Spleen (tissue), 11 donors: ENCODE results near the gene HCFC1R1. TPM values are rescaled to one million over a fixed set of nuclear protein-coding genes. Genes with fewer than 3 reads are reported as not detected.
A peak's percentile ranks its signal among the peaks of the same experiment; 100 is the strongest.

Source experiments
- DNase-seq: peaks from one replicate; pipeline ENCODE4 v3.0.0-alpha.2; 2020
- H3K27ac ChIP-seq, 8 donors: fragments of 200-600 bp; sonication (generic) in 7 of 8; 1 replicate in 4 of 8; 2 replicates in 4 of 8; pipeline versions ENCODE4 v1.5.0 to v1.8.0; 2016 to 2021; ENCODE audit warnings: inconsistent platforms in 4 of 8, mild to moderate bottlenecking in 4 of 8, moderate library complexity in 1 of 8
- H3K27me3 ChIP-seq, 7 donors: fragments of 200-600 bp; sonication (generic) in 6 of 7; replicated peaks in 1 of 7; 1 replicate in 4 of 7; 2 replicates in 3 of 7; pipeline versions ENCODE4 v1.5.0 to v1.8.0; 2016 to 2021; ENCODE audit warnings: inconsistent platforms in 3 of 7, mild to moderate bottlenecking in 1 of 7
- H3K36me3 ChIP-seq, 6 donors: fragments of 200-600 bp; sonication (generic) in 5 of 6; 1 replicate in 4 of 6; 2 replicates in 2 of 6; pipeline versions ENCODE4 v1.5.0 to v1.8.0; 2016 to 2021; ENCODE audit warnings: inconsistent platforms in 2 of 6
- H3K4me1 ChIP-seq, 6 donors: fragments of 200-600 bp; sonication (generic) in 5 of 6; 1 replicate in 3 of 6; 2 replicates in 3 of 6; pipeline versions ENCODE4 v1.5.0 to v1.8.0; 2016 to 2021; ENCODE audit warnings: inconsistent platforms in 3 of 6
- H3K4me3 ChIP-seq, 8 donors: fragments of 200-600 bp; sonication (generic) in 7 of 8; 1 replicate in 4 of 8; 2 replicates in 4 of 8; pipeline versions ENCODE4 v1.5.0 to v1.8.0; 2016 to 2021; ENCODE audit warnings: inconsistent platforms in 4 of 8, mild to moderate bottlenecking in 4 of 8, moderate library complexity in 2 of 8
- H3K9me3 ChIP-seq, 8 donors: fragments of 200-600 bp; sonication (generic) in 7 of 8; 1 replicate in 4 of 8; 2 replicates in 4 of 8; pipeline versions ENCODE4 v1.5.0 to v1.8.0; 2016 to 2021; ENCODE audit warnings: inconsistent platforms in 4 of 8
- POLR2A ChIP-seq, 3 donors: fragments of 450-650 bp; IDR thresholded peaks; one replicate each; pipeline ENCODE4 v1.5.1; 2017; ENCODE audit warnings: antibody characterized with exemption in 3 of 3, mild to moderate bottlenecking in 1 of 3
- POLR2AphosphoS5 ChIP-seq, 3 donors: sonication (generic); formaldehyde crosslinking; IDR thresholded peaks; one replicate each; pipeline ENCODE4 v1.5.1; 2017; ENCODE audit warnings: antibody characterized with exemption in 3 of 3
- WGBS, 5 donors: extraction: QIAGEN DNeasy Blood & Tissue Kit in 3 of 5; methylation state at CpG; one replicate each; pipeline versions ENCODE4 v1.1.5 to v1.1.7; 2013 to 2018; 5-methylcytosine and 5-hydroxymethylcytosine counted together
- intact Hi-C: fragments of 100-400 bp; cut with DNase I; formaldehyde crosslinking; loops from one replicate; pipeline ENCODE4 v1.15.0; 2023; ENCODE audit warnings: low total_unique reads
- polyA plus RNA-seq, 3 donors: library from polyadenylated mRNA; stranded (reverse); fragments of 200-250 nt; gene quantifications; one replicate each; pipeline ENCODE4 v1.2.1, GENCODE V29; 2013
- total RNA-seq, 7 donors: library from RNA; depleted of rRNA in 3 of 7; stranded (reverse); fragments of >200 nt in 3 of 7; fragmentation: NEBNext Ultra II Directional in 4 of 7; extraction: Animal tissue kit (Norgen Biotek cat#: 25700) in 4 of 7; gene quantifications; one replicate each; pipeline versions ENCODE4 v1.1.0 to v1.2.1, GENCODE V29; 2016 to 2021
- TF ChIP-seq, protein P1 (sequence below), 11 experiments: fragments of 200-600 bp in 7 of 11; fragments of 450-650 bp in 4 of 11; sonication (generic) in 4 of 11; IDR thresholded peaks in 8 of 11; conservative IDR thresholded peaks in 3 of 11; 1 replicate in 7 of 11; 2 replicates in 4 of 11; pipeline versions ENCODE4 v1.4.0 to v1.8.0; 2016 to 2021; ENCODE audit warnings: antibody characterized with exemption in 11 of 11, inconsistent platforms in 4 of 11, mild to moderate bottlenecking in 1 of 11
- donor health status: healthy with polysubstance abuse.
- donor health status: DM: no; HTN: no; CAD: no; lungs with moderate emphysema.
- donor health status: DM: no; HTN: no; CAD: no.
- donor health status: Bipolar disorder and iron deficiency.
- donor health status: healthy.
- donor health status: DM: no; HTN: no; CAD: no.
- donor health status: DM: yes; HTN: yes; CAD: no.

HCFC1R1 gene
- total and polyA plus RNA-seq, 10 donors = 15.5 to 74.5 (median 27.2) TPM

DNA sequence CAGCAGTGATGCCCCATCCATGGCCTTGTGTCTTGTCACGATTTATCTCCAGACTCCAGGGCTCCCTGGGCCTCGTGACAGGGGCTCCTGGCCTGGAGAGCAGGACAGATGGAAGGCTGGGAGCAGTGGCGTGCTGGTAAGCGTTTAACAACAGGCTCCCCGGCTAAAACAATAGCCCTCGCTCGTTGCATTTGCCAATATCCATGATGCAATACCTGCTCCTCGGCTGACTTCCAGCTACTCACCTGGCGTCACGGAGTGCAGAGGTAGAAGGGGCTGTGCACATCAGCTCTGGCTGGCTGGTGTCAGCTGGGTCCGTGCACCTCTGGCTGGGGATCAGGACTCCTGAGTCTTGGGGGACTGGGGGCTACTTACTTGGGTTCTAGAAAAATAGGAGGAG, 14.5 kb upstream of the HCFC1R1 start:
- intact Hi-C loops = no loop called here
- 40 to 51% (median 45%) methylated on average over 11 of the region's 11 CpGs for WGBS, 5 donors
- no peaks in the 10 kb centered on the region for H3K9me3 ChIP-seq
- DNase-seq = no peak
- no peak overlapping the region for H3K27ac ChIP-seq
- no peak overlapping the region for H3K4me3 ChIP-seq
- H3K36me3 ChIP-seq = no peaks in the 10 kb centered on the region
- H3K27me3 ChIP-seq = peaks cover 7 to 100% (median 67%) of the 10 kb centered on the region in 7 donors
- H3K4me1 ChIP-seq = peaks cover 0 to 52% (median 17%) of the 10 kb centered on the region in 6 donors
- no peak for TF ChIP-seq POLR2A (IDR thresholded peaks at IDR 0.05)

DNA sequence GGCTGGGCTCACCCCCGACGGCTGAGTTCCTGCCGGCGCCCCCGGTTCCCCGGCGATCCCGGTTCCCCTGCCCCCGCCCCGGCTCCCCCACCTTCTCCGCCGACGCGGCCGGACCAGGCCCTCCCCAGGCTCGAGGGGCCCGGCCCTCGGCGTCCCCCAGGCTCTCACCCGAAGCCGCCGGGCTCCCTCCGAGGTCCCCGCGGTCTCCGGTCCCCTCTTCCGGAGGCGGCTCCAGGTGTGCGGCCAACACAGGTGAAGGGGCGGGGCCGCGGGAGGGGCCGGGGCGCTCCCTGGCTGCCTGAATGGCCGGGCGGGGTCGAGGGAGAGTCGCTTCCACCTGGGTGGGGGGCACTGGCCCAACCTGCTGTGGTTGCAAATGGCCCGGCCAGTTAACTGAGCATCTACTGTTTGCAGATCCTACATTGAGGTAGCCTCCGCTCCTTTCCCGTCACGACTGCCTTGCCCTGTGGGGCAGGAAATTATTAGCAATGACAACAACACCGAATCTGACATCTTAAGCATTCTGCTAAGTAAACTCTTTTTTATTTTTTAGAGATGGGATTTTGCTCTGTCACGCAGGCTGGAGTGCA, 13.1 kb upstream of the HCFC1R1 start, which contains the start of gene BICDL2:
TSS of gene BICDL2 (minus strand) at position 219 of the 590 bp plus-strand sequence. CDS start 1,448 bp downstream, outside the sequence.
- Histone ChIP-seq H3K27me3 (peaks cover 7 to 100% (median 78%) of the 10 kb centered on the region in 7 donors), H3K4me1 (peaks cover 0 to 51% (median 18%) of the 10 kb centered on the region in 6 donors), H3K36me3 (no peaks in the 10 kb centered on the region), H3K27ac (no peak within 1 kb of the TSS), H3K9me3 (no peaks in the 10 kb centered on the region), H3K4me3 (peak within 1 kb of the TSS in 3 of 8 donors; percentile 1 to 55 (median 11))
- intact Hi-C loops = no loop called here
- no peak for TF ChIP-seq POLR2A (IDR thresholded peaks at IDR 0.05)
- TF ChIP-seq, protein P1, sequence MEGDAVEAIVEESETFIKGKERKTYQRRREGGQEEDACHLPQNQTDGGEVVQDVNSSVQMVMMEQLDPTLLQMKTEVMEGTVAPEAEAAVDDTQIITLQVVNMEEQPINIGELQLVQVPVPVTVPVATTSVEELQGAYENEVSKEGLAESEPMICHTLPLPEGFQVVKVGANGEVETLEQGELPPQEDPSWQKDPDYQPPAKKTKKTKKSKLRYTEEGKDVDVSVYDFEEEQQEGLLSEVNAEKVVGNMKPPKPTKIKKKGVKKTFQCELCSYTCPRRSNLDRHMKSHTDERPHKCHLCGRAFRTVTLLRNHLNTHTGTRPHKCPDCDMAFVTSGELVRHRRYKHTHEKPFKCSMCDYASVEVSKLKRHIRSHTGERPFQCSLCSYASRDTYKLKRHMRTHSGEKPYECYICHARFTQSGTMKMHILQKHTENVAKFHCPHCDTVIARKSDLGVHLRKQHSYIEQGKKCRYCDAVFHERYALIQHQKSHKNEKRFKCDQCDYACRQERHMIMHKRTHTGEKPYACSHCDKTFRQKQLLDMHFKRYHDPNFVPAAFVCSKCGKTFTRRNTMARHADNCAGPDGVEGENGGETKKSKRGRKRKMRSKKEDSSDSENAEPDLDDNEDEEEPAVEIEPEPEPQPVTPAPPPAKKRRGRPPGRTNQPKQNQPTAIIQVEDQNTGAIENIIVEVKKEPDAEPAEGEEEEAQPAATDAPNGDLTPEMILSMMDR (IDR thresholded peaks at IDR 0.05 in 8 of 11, conservative IDR thresholded peaks at IDR 0.05 in 3 of 11) = peak in 1 of 11 experiments; percentile 10
- TF ChIP-seq POLR2AphosphoS5 (IDR thresholded peaks at IDR 0.05) = no peak
- no peak for DNase-seq
- 8 to 34% (median 9%) methylated on average over 7 to 44 of the region's 44 CpGs for WGBS, 5 donors

DNA sequence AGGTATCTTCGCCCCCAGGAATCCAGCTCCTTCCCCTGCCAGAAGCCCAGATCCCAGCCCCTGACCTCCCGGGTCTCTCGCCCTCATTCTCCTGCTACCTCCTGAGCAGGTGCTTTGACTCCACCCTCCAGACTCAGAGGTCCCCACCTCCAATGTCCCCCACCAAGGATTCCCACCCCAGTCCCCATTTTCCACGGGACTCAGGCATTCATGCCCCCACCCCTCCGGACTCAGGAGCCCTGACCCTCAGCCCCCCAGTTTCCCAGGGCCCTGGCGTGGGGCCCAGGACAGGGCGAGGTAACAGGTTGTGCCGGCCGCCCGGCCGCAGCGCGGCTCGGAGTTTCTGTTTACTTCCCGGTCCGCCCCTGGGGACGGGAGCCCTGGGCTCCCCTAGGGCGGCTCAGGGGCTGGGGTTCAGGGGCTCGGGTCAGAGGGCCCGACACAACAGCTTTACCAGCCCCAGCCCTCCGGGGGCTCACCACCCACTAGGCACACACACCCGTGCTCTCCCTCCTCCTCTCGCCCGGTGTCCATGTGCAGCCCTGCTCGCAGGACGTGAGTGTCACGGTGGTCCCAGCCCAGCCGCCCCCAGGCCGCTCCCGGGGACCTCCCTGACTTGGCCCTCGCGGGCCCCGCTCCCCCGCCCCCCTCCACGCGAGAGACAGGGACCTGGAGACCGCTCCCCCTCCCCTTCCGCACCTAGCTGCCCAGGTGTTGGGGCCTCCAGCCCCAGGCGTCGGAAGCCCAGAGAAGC, 12.4 kb upstream of the HCFC1R1 start:
- Histone ChIP-seq H3K4me1 (peaks cover 0 to 58% (median 20%) of the 10 kb centered on the region in 6 donors), H3K9me3 (no peaks in the 10 kb centered on the region), H3K36me3 (no peaks in the 10 kb centered on the region), H3K27ac (no peak overlapping the region), H3K27me3 (peaks cover 7 to 100% (median 76%) of the 10 kb centered on the region in 7 donors), H3K4me3 (peak overlapping the region in 3 of 8 donors; percentile 1 to 55 (median 11))
- DNase-seq = peak; percentile 84
- intact Hi-C loops = no loop called here
- TF ChIP-seq, protein P1 (IDR thresholded peaks at IDR 0.05 in 8 of 11, conservative IDR thresholded peaks at IDR 0.05 in 3 of 11) = no peak
- TF ChIP-seq POLR2AphosphoS5 (IDR thresholded peaks at IDR 0.05) (no peak), POLR2A (IDR thresholded peaks at IDR 0.05) (no peak)
- 2 to 6% (median 5%) methylated on average over 31 to 40 of the region's 40 CpGs for WGBS, 5 donors

DNA sequence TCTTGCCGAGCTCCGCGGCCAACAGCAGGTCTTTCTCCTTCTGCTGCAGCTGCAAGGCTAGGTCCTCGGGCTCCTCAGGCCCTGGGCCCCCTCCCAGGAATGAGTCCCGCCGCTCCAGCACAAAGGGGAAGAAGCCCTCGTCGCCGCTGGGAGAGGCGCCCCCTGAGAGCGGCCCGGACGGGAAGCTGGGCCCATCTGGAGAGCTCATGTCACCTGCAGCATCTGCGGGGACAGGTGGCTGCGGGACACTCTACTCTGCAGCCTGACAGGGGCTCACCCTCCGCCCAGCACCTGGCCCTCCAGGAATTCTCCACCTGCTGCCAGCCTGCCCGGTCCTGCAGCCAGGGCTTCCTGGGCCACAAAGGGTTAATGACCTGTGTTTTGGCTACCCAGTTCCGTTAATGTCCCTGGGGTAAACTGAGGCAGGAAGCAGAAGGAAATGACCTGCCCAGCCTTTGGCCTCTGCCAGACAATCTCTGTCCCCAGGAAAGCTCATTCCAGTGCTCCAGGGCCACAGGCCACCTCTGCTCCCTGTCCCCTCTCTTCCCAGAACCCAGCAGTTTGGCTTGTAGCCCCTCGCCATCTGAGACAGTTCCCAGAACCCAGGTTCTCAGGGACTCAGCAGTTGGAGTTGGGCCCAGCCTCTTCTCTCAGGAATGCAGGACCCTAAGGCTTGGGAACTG, 11.7 kb upstream of the HCFC1R1 start:
- Histone ChIP-seq H3K9me3 (no peaks in the 10 kb centered on the region), H3K36me3 (no peaks in the 10 kb centered on the region), H3K27me3 (peaks cover 7 to 100% (median 83%) of the 10 kb centered on the region in 7 donors), H3K27ac (no peak overlapping the region), H3K4me3 (no peak overlapping the region), H3K4me1 (peaks cover 0 to 65% (median 20%) of the 10 kb centered on the region in 6 donors)
- 12 to 39% (median 28%) methylated on average over 5 to 19 of the region's 19 CpGs for WGBS, 5 donors
- intact Hi-C loops = no loop called here
- TF ChIP-seq, protein P1 (IDR thresholded peaks at IDR 0.05 in 8 of 11, conservative IDR thresholded peaks at IDR 0.05 in 3 of 11) = no peak
- no peak for TF ChIP-seq POLR2AphosphoS5 (IDR thresholded peaks at IDR 0.05)
- no peak for TF ChIP-seq POLR2A (IDR thresholded peaks at IDR 0.05)
- no peak for DNase-seq
